ENCODE measurements around the gene DYNLT5. TPM values are rescaled to one million over a fixed set of nuclear protein-coding genes. Genes with fewer than 3 reads are reported as not detected.

Gene DYNLT5
- total RNA-seq, 1 experiment from 2014 or later: not detected

- Histone ChIP-seq H3K9me3 (ENCODE audit: control insufficient read depth, insufficient read depth, low read depth, low read length) (no peaks in the 10 kb centered on the region), H3K4me3 (ENCODE audit: low read depth in 2 of 2, low read length in 2 of 2) (no peak overlapping the region), H3K27ac (ENCODE audit: low read length) (no peak overlapping the region), H3K27me3 (ENCODE audit: control insufficient read depth, insufficient read depth, low read length) (no peaks in the 10 kb centered on the region), H3K36me3 (ENCODE audit: control insufficient read depth, insufficient read depth, low read length) (no peaks in the 10 kb centered on the region), H3K4me1 (ENCODE audit: control insufficient read depth, insufficient read depth, low read length) (no peaks in the 10 kb centered on the region)
- CTCF ChIA-PET: no interaction called here
- POLR2A ChIA-PET: interaction anchor here (0.5 to 0.6 kb wide), 2 partner anchors 10 to 757 kb away, joined by 3 to 5 read pairs; no protein-coding TSS in a partner anchor
- ATAC-seq (no peak), DNase-seq (ENCODE audit: low read depth, low spot score) (no peak)
- intact Hi-C loops (cut with micrococcal nuclease; ENCODE audit: unreplicated experiment): no loop called here
- in situ Hi-C loops (cut with HindIII; ENCODE audit: low pct_unique_long_range_greater_than_20kb, low sequenced_read_pairs): no loop called here
- BruUV-seq (replicated peaks): no TSS peak
- no peak for TF ChIP-seq TCF7L2 (IDR thresholded peaks at IDR 0.05; ENCODE audit: low read depth, low read length)
- no peak for TF ChIP-seq SIN3A (IDR thresholded peaks at IDR 0.05; ENCODE audit: borderline replicate concordance, insufficient read depth, low read depth, low read length)
- TF ChIP-seq POLR2AphosphoS5 (IDR thresholded peaks at IDR 0.05; ENCODE audit: low read depth, low read length): no peak
- TF ChIP-seq CTCF (IDR thresholded peaks at IDR 0.05): no peak
- TF ChIP-seq, protein P1, sequence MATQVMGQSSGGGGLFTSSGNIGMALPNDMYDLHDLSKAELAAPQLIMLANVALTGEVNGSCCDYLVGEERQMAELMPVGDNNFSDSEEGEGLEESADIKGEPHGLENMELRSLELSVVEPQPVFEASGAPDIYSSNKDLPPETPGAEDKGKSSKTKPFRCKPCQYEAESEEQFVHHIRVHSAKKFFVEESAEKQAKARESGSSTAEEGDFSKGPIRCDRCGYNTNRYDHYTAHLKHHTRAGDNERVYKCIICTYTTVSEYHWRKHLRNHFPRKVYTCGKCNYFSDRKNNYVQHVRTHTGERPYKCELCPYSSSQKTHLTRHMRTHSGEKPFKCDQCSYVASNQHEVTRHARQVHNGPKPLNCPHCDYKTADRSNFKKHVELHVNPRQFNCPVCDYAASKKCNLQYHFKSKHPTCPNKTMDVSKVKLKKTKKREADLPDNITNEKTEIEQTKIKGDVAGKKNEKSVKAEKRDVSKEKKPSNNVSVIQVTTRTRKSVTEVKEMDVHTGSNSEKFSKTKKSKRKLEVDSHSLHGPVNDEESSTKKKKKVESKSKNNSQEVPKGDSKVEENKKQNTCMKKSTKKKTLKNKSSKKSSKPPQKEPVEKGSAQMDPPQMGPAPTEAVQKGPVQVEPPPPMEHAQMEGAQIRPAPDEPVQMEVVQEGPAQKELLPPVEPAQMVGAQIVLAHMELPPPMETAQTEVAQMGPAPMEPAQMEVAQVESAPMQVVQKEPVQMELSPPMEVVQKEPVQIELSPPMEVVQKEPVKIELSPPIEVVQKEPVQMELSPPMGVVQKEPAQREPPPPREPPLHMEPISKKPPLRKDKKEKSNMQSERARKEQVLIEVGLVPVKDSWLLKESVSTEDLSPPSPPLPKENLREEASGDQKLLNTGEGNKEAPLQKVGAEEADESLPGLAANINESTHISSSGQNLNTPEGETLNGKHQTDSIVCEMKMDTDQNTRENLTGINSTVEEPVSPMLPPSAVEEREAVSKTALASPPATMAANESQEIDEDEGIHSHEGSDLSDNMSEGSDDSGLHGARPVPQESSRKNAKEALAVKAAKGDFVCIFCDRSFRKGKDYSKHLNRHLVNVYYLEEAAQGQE (IDR thresholded peaks at IDR 0.05; ENCODE audit: insufficient read depth in 1 of 2, low read depth in 2 of 2, low read length in 1 of 2): no peak
Observed at GRCh38 chr1:66705110-66705509, 47.1 kb upstream of the DYNLT5 start.

GRCh38 chr1:66711420-66711819 is 40.8 kb upstream of the DYNLT5 start:
- ChIA-PET CTCF (no interaction called here), POLR2A (no interaction called here)
- DNase-seq (ENCODE audit: low read depth, low spot score): no peak
- no peak overlapping the region for H3K27ac ChIP-seq (ENCODE audit: low read length)
- in situ Hi-C loops (cut with HindIII; ENCODE audit: low pct_unique_long_range_greater_than_20kb, low sequenced_read_pairs): no loop called here
- H3K36me3 ChIP-seq (ENCODE audit: control insufficient read depth, insufficient read depth, low read length): no peaks in the 10 kb centered on the region
- BruUV-seq (replicated peaks): no TSS peak
- ATAC-seq: 0 out of 2 replicates have a peak, but pooled peaks have one; percentile 63
- TF ChIP-seq CTCF (IDR thresholded peaks at IDR 0.05) (peak; percentile 37; the same call in 1 of the 2 replicates), POLR2AphosphoS5 (IDR thresholded peaks at IDR 0.05; ENCODE audit: low read depth, low read length) (no peak), TCF7L2 (IDR thresholded peaks at IDR 0.05; ENCODE audit: low read depth, low read length) (no peak)
- TF ChIP-seq, protein P1 (IDR thresholded peaks at IDR 0.05; ENCODE audit: insufficient read depth in 1 of 2, low read depth in 2 of 2, low read length in 1 of 2): no peak
- H3K27me3 ChIP-seq (ENCODE audit: control insufficient read depth, insufficient read depth, low read length): no peaks in the 10 kb centered on the region
- intact Hi-C loops (cut with micrococcal nuclease; ENCODE audit: unreplicated experiment): no loop called here
- no peaks in the 10 kb centered on the region for H3K9me3 ChIP-seq (ENCODE audit: control insufficient read depth, insufficient read depth, low read depth, low read length)
- H3K4me1 ChIP-seq (ENCODE audit: control insufficient read depth, insufficient read depth, low read length): no peaks in the 10 kb centered on the region
- H3K4me3 ChIP-seq (ENCODE audit: low read depth in 2 of 2, low read length in 2 of 2): no peak overlapping the region

Measured in Panc1 (cell line).